NCI-H2227 (cell line): ENCODE data around the gene NOC3L.

Source experiments
- DNase-seq: peaks from one replicate; lab custom pipeline; 2025; ENCODE audit not compliant: unreplicated experiment; lab: John Stamatoyannopoulos, UW

NOC3L gene

DNA sequence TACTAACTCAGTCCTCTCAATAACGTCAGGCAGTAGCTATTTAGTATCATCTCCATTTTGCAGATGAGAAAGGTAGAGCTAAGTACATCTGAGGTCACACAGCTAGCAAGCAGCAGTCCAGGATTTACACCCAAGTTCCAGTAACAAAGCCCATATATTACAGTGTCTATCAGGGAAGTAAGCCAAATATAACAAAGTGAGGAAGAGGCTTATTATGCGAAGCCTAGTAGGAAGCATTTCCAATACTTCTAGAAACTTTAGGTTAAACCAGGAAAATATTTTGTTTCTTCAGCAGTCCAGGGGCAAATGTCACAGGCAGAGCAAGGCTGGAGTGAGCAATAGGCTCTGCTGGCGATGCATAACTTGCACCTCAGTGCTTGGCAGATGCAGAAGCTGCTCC is 53.9 kb downstream of the NOC3L start:
- DNase-seq = no peak

GRCh38 chr10:94307046-94307615 is 55.6 kb downstream of the NOC3L start:
- no peak for DNase-seq

DNA sequence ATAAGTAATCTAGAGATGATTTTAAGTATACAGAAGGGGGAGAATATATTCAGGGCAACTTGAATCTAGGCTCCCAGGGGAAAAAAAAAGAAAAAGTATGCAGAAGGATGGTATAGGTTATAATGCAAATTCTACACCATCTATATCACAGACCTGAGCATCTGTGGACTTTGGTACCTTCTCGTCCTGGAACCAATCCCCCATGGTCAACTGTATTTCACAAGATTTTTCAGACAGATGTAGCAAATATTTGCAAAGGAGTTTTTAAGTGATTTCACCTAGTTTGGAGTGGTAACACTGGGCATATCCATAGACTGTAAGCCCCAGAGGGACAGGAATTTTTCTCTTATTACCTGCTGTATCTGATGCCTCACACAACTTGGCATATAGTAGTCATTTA is 58.8 kb downstream of the NOC3L start:
- no peak for DNase-seq

DNA sequence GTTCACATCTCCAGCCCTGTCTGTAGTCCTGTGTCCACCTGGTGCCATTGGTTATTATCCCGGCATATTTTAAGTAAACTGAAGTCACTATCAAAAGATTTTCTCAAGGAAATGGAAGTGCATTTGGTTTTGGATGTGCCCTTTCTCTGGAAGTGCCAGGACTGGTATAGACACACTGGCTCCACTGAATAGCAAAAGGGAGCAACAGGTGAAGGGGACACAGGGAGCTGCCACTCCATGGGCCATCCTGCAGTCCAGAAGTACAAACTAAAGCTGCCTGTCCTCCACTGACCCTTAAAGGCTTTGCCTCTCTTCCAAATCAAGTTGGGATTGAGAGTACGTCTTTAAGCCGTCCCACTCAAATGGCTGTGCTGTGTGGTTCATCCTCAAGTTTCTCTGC is 62.7 kb downstream of the NOC3L start:
- no peak for DNase-seq

- no peak for DNase-seq
Measured at GRCh38 chr10:94299417-94299816, 63.3 kb downstream of the NOC3L start.

DNA sequence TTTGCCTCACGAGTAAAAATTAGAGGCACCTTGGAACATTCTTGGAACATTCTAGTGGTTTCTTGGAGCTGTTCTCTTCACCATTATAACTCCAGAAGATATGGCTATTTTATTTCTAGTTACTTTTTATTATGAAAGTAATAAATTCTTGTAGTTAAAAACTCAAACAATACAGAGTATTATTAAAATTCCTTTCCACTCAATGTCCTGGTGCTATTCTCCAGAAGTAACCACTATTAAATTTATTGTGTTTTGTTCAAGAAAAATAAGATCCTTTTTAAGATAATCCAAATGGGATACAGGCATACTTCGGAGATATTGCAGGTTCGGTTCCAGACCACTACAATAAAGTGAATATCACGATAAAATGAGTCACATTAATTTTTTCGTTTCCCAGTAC is 68.6 kb downstream of the NOC3L start:
- DNase-seq = no peak

DNA sequence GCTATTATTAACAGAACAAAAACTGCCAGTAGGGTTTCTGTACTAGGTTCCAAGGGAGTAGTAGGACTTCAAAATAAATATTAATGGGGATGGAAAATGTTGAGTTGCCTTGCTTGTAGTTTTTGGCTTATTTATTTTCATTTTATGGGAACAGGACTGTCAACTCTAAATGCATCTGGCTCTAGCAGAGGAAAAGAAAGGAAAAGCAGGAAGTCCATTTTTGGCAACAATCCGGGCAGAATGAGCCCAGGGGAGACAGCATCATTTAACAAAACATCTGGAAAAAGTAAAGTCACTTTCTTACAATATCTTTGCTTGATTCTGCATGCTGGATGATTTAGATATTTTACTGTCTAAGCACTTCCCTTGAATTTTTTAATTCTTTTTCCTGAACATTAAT is 69.4 kb downstream of the NOC3L start:
- DNase-seq = no peak

- no peak for DNase-seq
Measured at GRCh38 chr10:94292434-94293090, 70.2 kb downstream of the NOC3L start.

DNA sequence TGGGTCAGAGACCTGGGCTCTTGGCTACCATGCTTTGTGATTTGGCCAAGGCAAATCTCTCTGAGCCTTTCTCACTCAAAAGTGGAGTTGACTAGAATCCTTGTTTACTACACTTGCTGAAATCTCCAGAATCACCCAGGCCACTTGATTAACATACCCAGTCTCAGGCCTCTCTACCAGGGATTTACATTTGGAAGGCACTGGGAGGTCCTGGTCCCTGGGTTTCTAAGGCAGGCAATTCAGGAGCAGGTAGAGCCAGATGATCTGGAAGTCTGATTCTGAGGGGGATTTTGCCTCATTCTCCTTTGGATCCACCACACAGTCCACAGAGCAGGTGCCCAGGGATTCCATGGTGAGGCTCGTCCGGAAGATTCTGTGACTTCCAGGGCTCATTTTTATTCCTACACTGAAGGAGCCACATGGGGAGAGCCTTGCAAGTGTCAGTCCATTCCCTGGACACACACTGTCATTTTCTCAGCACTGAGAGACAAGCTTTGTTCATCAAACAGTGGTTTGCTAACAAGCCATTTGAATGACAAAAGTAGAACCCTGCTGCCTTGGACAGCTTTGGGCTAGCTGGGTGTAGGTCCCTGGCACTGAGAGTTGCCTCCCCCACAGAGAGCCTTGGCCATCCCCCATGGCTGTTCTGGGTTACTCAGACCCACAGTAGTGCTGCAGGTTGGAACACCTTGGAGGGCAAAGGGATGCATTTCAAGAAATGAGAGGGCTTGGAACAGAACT is 74.2 kb downstream of the NOC3L start:
- no peak for DNase-seq

GRCh38 chr10:94287336-94287735 is 75.4 kb downstream of the NOC3L start:
- no peak for DNase-seq

DNA sequence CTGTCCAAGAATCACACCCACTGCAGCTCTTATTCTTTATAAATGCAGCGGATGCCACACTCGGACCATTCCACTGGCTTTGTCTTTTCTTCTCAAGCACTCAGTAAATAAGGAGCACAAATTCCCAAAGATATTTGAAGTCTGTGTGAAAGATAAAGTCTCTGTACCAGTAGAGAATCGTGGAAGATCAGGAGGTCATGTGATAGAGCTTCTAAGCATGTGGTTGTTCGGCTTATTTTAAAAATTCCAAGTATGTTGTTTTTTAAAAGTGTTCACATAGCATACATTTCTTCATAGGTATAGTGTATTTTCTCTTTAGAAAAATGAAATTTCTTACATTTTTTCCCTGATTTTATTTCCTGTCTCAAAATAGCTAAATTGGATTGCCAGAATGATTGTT is 75.8 kb downstream of the NOC3L start:
- DNase-seq = no peak

DNA sequence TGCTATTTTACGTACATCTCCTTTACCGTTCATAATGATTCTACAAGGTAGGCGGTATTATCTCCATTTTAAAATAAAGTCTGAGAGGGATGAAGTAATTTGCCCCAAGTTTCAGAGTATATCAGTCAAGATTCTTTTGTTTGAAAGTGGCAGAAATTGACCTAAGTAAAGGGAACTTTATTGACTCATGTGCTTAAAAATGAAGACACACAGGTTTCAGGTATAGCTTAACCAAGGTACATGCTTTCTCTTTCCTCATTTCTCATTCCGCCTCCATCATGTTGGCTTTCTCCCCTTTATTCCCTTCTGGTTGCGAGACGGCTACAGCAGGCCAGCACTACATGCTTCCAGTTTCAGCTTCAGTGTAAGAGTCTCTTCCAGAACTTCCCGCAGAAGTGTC is 77.5 kb downstream of the NOC3L start:
- DNase-seq = no peak
